HCT116 (cell line): ENCODE results near the gene WTAP.
"Not testable (repeated sequence)": the region's sequence is repeated elsewhere in the genome, so short reads cannot be mapped to it uniquely, and the experiment has no call there.

Experiments
- CTCF ChIP-seq, 3 experiments: fragments of 200-600 bp in 1 of 3; sonication (generic) in 1 of 3; IDR thresholded peaks in 2 of 3; conservative IDR thresholded peaks in 1 of 3; 2 replicates each; pipeline ENCODE4 v1.5.1; 2012 to 2017; ENCODE audit warnings: low read depth in 2 of 3, low read length in 2 of 3, antibody characterized with exemption in 1 of 3, borderline replicate concordance in 1 of 3, control low read depth in 1 of 3, mild to moderate bottlenecking in 1 of 3, mixed read lengths in 1 of 3, mixed run types in 1 of 3, moderate library complexity in 1 of 3; ENCODE audit not compliant: insufficient read depth in 1 of 3
- EGR1 ChIP-seq: IDR thresholded peaks from 2 replicates; pipeline ENCODE4 v1.6.1; 2012; ENCODE audit warnings: low read depth
- EZH2phosphoT487 ChIP-seq: fragments of 200-600 bp; IDR thresholded peaks from 2 replicates; pipeline ENCODE4 v1.6.1; 2018; ENCODE audit warnings: antibody characterized with exemption, borderline replicate concordance
- POLR2AphosphoS5 ChIP-seq: IDR thresholded peaks from 2 replicates; pipeline ENCODE4 v1.6.1; 2011; ENCODE audit warnings: mild to moderate bottlenecking, low read depth, low read length, moderate library complexity
- RAD21 ChIP-seq: IDR thresholded peaks from 2 replicates; pipeline ENCODE4 v1.6.1; 2012; ENCODE audit warnings: low read depth, mild to moderate bottlenecking
- TCF7L2 ChIP-seq: IDR thresholded peaks from 2 replicates; pipeline ENCODE4 v1.7.0; 2011; ENCODE audit warnings: borderline replicate concordance, inconsistent platforms; ENCODE audit not compliant: insufficient read depth, insufficient read length; ENCODE audit errors: extremely low read depth
- ZNF274 ChIP-seq: fragments of 200-500 bp; sonication (Bioruptor generic); IDR thresholded peaks from 2 replicates; pipeline ENCODE4 v1.6.1; 2014; ENCODE audit warnings: mild to moderate bottlenecking, low read depth, low read length, inconsistent platforms

GRCh38 chr6:159794976-159795375, 67.7 kb downstream of the WTAP start:
- not testable (repeated sequence) for TF ChIP-seq RAD21; POLR2AphosphoS5; EGR1; EZH2phosphoT487; CTCF (IDR thresholded peaks at IDR 0.05 in 2 of 3, conservative IDR thresholded peaks at IDR 0.05 in 1 of 3; ENCODE audit: borderline replicate concordance in 1 of 3, insufficient read depth in 1 of 3, low read depth in 2 of 3, low read length in 2 of 3); ZNF274; TCF7L2
